Fibroblast of villous mesenchyme (primary cell): ENCODE measurements around the gene TMEM108. TPM values are rescaled to one million over a fixed set of nuclear protein-coding genes. Genes with fewer than 3 reads are reported as not detected.

Experiments used
- DNase-seq: peaks from one replicate; pipeline ENCODE4 v3.0.0-alpha.2; 2010; ENCODE audit warnings: low read depth
- H3K4me3 ChIP-seq: 2 replicates; pipeline ENCODE4 v1.5.1; 2011; ENCODE audit warnings: low read depth, mild to moderate bottlenecking, low read length
- CTCF ChIP-seq: IDR thresholded peaks from 2 replicates; pipeline ENCODE4 v1.5.1; 2012; ENCODE audit warnings: low read depth, mild to moderate bottlenecking, low read length; ENCODE audit not compliant: insufficient read depth
- total RNA-seq: library from RNA; depleted of rRNA; stranded (reverse); fragments of >200 nt; gene quantifications from 2 replicates; pipeline ENCODE4 v1.2.3, GENCODE V29; 2012

TMEM108 gene
- total RNA-seq, 1 donor, result under 0.01 TPM

GRCh38 chr3:133053532-133053931 lies 15.3 kb downstream of the TMEM108 start:
- DNase-seq, result no peak
- H3K4me3 ChIP-seq, result no peak overlapping the region
- TF ChIP-seq CTCF, result no peak

GRCh38 chr3:133054586-133054985 lies 16.4 kb downstream of the TMEM108 start:
- TF ChIP-seq CTCF, result no peak
- H3K4me3 ChIP-seq, result no peak overlapping the region
- DNase-seq, result no peak

GRCh38 chr3:133055339-133055738 lies 17.1 kb downstream of the TMEM108 start:
- DNase-seq, result no peak
- no peak for TF ChIP-seq CTCF

DNA sequence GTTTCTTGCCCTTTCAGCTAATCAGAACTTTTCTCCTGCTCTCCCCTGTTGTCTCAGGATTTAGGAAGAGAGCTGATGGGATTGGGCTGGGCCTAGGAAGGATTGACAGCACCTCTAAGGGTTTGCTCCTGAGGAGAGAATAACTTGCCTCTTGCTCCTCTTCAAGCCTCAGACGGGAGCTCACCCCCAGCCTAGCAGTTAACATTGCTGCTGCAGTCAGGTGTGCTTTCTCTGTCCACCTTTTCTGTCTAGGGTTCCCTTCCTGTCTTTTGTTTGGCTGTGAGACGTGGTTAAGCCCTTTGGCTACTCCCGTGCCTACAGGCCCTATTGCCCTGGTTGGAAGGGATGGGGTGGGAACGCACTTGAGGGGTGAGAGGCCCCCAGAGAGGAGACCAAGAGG lies 20.1 kb downstream of the TMEM108 start:
- H3K4me3 ChIP-seq, result no peak overlapping the region
- no peak for TF ChIP-seq CTCF
- DNase-seq, result no peak

More at GRCh38 chr3:133055339-133055738, 17.1 kb downstream of the TMEM108 start:
- no peak overlapping the region for H3K4me3 ChIP-seq

- no peak overlapping the region for H3K4me3 ChIP-seq
- no peak for DNase-seq
- TF ChIP-seq CTCF, result no peak
Measured at GRCh38 chr3:133058831-133059230, 20.6 kb downstream of the TMEM108 start.

GRCh38 chr3:133065193-133065961 lies 27.2 kb downstream of the TMEM108 start:
- DNase-seq, result no peak
- no peak overlapping the region for H3K4me3 ChIP-seq
- TF ChIP-seq CTCF, result no peak

GRCh38 chr3:133066026-133066425 lies 27.8 kb downstream of the TMEM108 start:
- no peak for TF ChIP-seq CTCF
- no peak overlapping the region for H3K4me3 ChIP-seq
- DNase-seq, result no peak
